Esophagus muscularis mucosa (tissue), 4 donors: ENCODE data around the gene TNPO1. TPM values are rescaled to one million over a fixed set of nuclear protein-coding genes. Genes with fewer than 3 reads are reported as not detected.

Source experiments
- DNase-seq: peaks from one replicate; pipeline ENCODE4 v3.0.0-alpha.2; 2017; ENCODE audit errors: extremely low spot score
- H3K27ac ChIP-seq, 4 donors: fragments of 200-600 bp; sonication (generic); replicated peaks in 1 of 4; 1 replicate in 3 of 4; 2 replicates in 1 of 4; pipeline ENCODE4 v1.5.1; 2016 to 2019; ENCODE audit warnings: mild to moderate bottlenecking in 1 of 4
- H3K27me3 ChIP-seq, 4 donors: fragments of 200-600 bp; sonication (generic); one replicate each; pipeline versions ENCODE4 v1.5.1 to v1.6.0; 2016 to 2019
- H3K36me3 ChIP-seq, 4 donors: fragments of 200-600 bp; sonication (generic); one replicate each; pipeline ENCODE4 v1.5.1; 2016 to 2019
- H3K4me1 ChIP-seq, 4 donors: fragments of 200-600 bp; sonication (generic); one replicate each; pipeline ENCODE4 v1.5.1; 2016 to 2019
- H3K4me3 ChIP-seq, 4 donors: fragments of 200-600 bp; sonication (generic); 1 replicate in 2 of 4; 2 replicates in 2 of 4; pipeline ENCODE4 v1.5.1; 2016 to 2019; ENCODE audit warnings: mild to moderate bottlenecking in 4 of 4, moderate library complexity in 1 of 4
- H3K9me3 ChIP-seq, 4 donors: fragments of 200-600 bp; sonication (generic); 1 replicate in 3 of 4; 2 replicates in 1 of 4; pipeline ENCODE4 v1.5.1; 2016 to 2019
- EP300 ChIP-seq: sonication (generic); formaldehyde crosslinking; IDR thresholded peaks from one replicate; pipeline ENCODE4 v1.6.1; 2017; ENCODE audit warnings: antibody characterized with exemption
- POLR2A ChIP-seq: fragments of 450-650 bp; IDR thresholded peaks from one replicate; pipeline ENCODE4 v1.6.1; 2017; ENCODE audit warnings: antibody characterized with exemption, moderate library complexity, mild to moderate bottlenecking, low read depth
- POLR2AphosphoS5 ChIP-seq, 2 donors: sonication (generic); formaldehyde crosslinking; IDR thresholded peaks; one replicate each; pipeline ENCODE4 v1.6.1; 2017; ENCODE audit warnings: antibody characterized with exemption in 2 of 2
- WGBS: methylation state at CpG from one replicate; pipeline ENCODE4 v1.1.5; 2018; 5-methylcytosine and 5-hydroxymethylcytosine counted together
- intact Hi-C: fragments of 100-400 bp; cut with DNase I; formaldehyde crosslinking; loops from one replicate; pipeline ENCODE4 v1.15.1; 2023
- total RNA-seq, 4 donors: library from RNA; depleted of rRNA; stranded (reverse); fragments of >200 nt; gene quantifications; one replicate each; pipeline versions ENCODE4 v1.1.0 to v1.2.1, GENCODE V29; 2016
- TF ChIP-seq, protein P1 (sequence below), 3 experiments: fragments of 200-600 bp in 2 of 3; fragments of 450-650 bp in 1 of 3; sonication (generic) in 2 of 3; IDR thresholded peaks; one replicate each; pipeline ENCODE4 v1.5.1; 2017 to 2019; ENCODE audit warnings: antibody characterized with exemption in 3 of 3, mild to moderate bottlenecking in 2 of 3, moderate library complexity in 1 of 3

The TNPO1 gene
- total RNA-seq, 4 donors from 2014 or later: 67.8 to 81.8 (median 71.3) TPM

DNA sequence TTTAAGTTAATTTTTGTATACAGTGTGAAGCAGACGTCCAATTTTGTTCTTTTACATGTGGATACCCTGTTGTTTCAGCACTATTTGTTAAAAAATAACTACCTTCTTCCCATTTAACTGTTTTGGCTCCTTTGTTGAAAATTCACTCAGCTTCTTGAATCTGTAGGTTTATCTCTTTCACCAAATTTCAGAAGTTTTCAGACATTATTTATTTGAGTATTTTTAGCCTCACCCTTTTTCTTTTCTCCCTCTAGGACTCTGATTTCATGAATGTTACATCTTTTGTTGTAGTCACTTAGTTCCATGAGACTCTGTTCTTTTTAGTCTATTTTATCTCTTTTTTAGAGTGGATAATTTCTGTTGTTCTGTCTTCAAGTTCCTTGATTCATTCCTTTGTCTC, 4.6 kb upstream of the TNPO1 start:
- H3K4me3 ChIP-seq: no peak overlapping the region
- H3K9me3 ChIP-seq: no peaks in the 10 kb centered on the region
- H3K27me3 ChIP-seq: no peaks in the 10 kb centered on the region
- intact Hi-C loops: no loop called here
- TF ChIP-seq POLR2AphosphoS5 (IDR thresholded peaks at IDR 0.05) (no peak), EP300 (no peak), POLR2A (no peak)
- TF ChIP-seq, protein P1, sequence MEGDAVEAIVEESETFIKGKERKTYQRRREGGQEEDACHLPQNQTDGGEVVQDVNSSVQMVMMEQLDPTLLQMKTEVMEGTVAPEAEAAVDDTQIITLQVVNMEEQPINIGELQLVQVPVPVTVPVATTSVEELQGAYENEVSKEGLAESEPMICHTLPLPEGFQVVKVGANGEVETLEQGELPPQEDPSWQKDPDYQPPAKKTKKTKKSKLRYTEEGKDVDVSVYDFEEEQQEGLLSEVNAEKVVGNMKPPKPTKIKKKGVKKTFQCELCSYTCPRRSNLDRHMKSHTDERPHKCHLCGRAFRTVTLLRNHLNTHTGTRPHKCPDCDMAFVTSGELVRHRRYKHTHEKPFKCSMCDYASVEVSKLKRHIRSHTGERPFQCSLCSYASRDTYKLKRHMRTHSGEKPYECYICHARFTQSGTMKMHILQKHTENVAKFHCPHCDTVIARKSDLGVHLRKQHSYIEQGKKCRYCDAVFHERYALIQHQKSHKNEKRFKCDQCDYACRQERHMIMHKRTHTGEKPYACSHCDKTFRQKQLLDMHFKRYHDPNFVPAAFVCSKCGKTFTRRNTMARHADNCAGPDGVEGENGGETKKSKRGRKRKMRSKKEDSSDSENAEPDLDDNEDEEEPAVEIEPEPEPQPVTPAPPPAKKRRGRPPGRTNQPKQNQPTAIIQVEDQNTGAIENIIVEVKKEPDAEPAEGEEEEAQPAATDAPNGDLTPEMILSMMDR (IDR thresholded peaks at IDR 0.05): no peak
- H3K4me1 ChIP-seq: peaks cover 0 to 12% (median 8%) of the 10 kb centered on the region in 4 donors
- H3K27ac ChIP-seq: no peak overlapping the region
- no peaks in the 10 kb centered on the region for H3K36me3 ChIP-seq
- 88% methylated on average over 1 of the region's 1 CpG for WGBS
- DNase-seq: no peak

DNA sequence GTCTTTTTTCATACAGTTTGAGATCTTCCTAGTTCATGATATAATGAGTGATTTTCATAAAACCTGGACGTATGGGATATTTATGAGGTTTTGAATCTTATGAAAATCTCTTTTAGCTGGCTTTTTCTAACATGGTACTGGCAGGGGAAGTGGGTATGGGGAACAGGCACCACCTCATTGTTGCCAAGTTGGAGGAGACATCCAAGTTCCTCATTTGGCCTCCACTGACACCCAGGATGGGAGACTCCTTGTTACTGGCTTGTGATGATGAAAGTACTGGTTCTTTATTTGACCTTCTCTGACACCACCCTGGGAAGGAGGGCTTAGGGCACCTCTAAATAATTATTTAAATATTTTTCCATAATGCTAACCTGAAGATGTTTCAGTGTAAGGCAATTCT, 4.0 kb upstream of the TNPO1 start:
- no peak overlapping the region for H3K27ac ChIP-seq
- H3K9me3 ChIP-seq: no peaks in the 10 kb centered on the region
- intact Hi-C loops: no loop called here
- H3K36me3 ChIP-seq: no peaks in the 10 kb centered on the region
- TF ChIP-seq, protein P1 (IDR thresholded peaks at IDR 0.05): no peak
- TF ChIP-seq EP300: no peak
- TF ChIP-seq POLR2A: no peak
- no peak for TF ChIP-seq POLR2AphosphoS5 (IDR thresholded peaks at IDR 0.05)
- 89% methylated on average over 1 of the region's 1 CpG for WGBS
- no peaks in the 10 kb centered on the region for H3K27me3 ChIP-seq
- no peak for DNase-seq
- peaks cover 0 to 12% (median 8%) of the 10 kb centered on the region in 4 donors for H3K4me1 ChIP-seq
- H3K4me3 ChIP-seq: no peak overlapping the region

DNA sequence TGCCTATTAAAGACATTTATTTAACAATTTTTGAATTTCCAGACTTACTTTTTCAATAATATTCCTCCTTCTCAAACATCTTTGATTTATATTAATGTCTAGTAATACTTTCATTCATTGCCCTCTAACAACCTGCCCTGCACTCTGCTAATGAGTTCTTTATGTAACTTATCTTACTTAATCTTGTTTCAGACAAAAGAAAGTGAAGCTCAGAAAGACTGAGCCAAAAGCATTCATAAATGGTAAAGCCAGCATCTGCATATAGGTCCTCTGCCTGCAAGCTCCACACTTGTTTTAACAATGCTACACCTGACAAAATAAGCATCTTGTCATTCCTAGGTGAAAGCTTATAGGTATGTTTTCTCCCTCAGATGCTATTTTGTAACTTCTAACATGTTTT, 2.4 kb upstream of the TNPO1 start:
- intact Hi-C loops: no loop called here
- Histone ChIP-seq H3K4me1 (peaks cover 10 to 28% (median 23%) of the 10 kb centered on the region in 4 donors), H3K27ac (no peak overlapping the region), H3K9me3 (no peaks in the 10 kb centered on the region), H3K4me3 (no peak overlapping the region), H3K27me3 (no peaks in the 10 kb centered on the region), H3K36me3 (no peaks in the 10 kb centered on the region)
- DNase-seq: no peak
- TF ChIP-seq, protein P1 (IDR thresholded peaks at IDR 0.05): no peak
- TF ChIP-seq EP300 (no peak), POLR2A (no peak), POLR2AphosphoS5 (IDR thresholded peaks at IDR 0.05) (no peak)

DNA sequence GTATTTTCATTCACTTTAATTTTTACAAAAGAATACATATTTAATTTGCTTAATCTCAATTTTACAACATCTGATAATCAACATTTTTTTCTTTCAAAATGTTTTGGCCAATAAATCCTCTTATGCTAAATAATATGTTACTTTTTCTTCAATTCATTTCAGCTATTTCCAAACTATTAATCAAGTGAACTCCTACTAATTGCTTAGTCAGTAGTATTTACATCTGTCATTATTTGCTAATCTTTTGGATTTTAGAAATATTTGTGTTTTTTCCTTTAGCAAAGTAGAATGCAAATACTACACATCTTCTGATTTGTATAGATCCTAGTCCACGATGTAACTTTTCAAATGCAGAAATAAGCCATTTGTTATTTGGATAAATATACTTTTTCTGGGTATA, 1.6 kb upstream of the TNPO1 start:
- H3K27me3 ChIP-seq: no peaks in the 10 kb centered on the region
- peaks cover 11 to 32% (median 29%) of the 10 kb centered on the region in 4 donors for H3K4me1 ChIP-seq
- no peaks in the 10 kb centered on the region for H3K9me3 ChIP-seq
- H3K4me3 ChIP-seq: no peak overlapping the region
- peak overlapping the region in 3 of 4 donors; percentile 94 to 99 (median 98) for H3K27ac ChIP-seq
- H3K36me3 ChIP-seq: no peaks in the 10 kb centered on the region
- TF ChIP-seq EP300 (no peak), POLR2A (no peak), POLR2AphosphoS5 (IDR thresholded peaks at IDR 0.05) (no peak)
- TF ChIP-seq, protein P1 (IDR thresholded peaks at IDR 0.05): no peak
- 85% methylated on average over 1 of the region's 1 CpG for WGBS
- intact Hi-C loops: loop anchor here (5.0 kb wide), 2 partner anchors 203 to 448 kb away; no protein-coding TSS in a partner anchor
- no peak for DNase-seq
